Brain microvascular endothelial cell (primary cell): Measurements from ENCODE around the gene STYXL2.

ENCODE experiments used
- DNase-seq: peaks from one replicate; pipeline ENCODE4 v3.0.0-alpha.2; 2020
- H3K27ac ChIP-seq: fragments of 250-450 bp; sonication (Bioruptor Pico); 2 replicates; pipeline ENCODE4 v1.5.1; 2020; ENCODE audit warnings: mild to moderate bottlenecking, moderate library complexity
- H3K27me3 ChIP-seq: fragments of 250-450 bp; sonication (Bioruptor Pico); replicated peaks from 2 replicates; pipeline ENCODE4 v1.5.1; 2020; ENCODE audit warnings: mild to moderate bottlenecking
- H3K36me3 ChIP-seq: fragments of 250-450 bp; sonication (Bioruptor Pico); replicated peaks from 2 replicates; pipeline ENCODE4 v1.5.1; 2020; ENCODE audit warnings: mild to moderate bottlenecking
- H3K4me3 ChIP-seq: 2 replicates; pipeline ENCODE4 v1.5.1; 2011; ENCODE audit warnings: low read depth, mild to moderate bottlenecking, control low read depth, low read length, moderate library complexity
- CTCF ChIP-seq: IDR thresholded peaks from 2 replicates; pipeline ENCODE4 v1.5.1; 2011; ENCODE audit warnings: low read depth, mild to moderate bottlenecking, moderate library complexity, low read length, control low read depth, inconsistent platforms; ENCODE audit errors: missing control alignments
- in situ Hi-C: cut with HindIII; loops from 2 replicates; pipeline ENCODE4 v1.10.0; 2017; ENCODE audit warnings: low sequenced_read_pairs, low pct_ligation_motif_present

The STYXL2 gene

DNA sequence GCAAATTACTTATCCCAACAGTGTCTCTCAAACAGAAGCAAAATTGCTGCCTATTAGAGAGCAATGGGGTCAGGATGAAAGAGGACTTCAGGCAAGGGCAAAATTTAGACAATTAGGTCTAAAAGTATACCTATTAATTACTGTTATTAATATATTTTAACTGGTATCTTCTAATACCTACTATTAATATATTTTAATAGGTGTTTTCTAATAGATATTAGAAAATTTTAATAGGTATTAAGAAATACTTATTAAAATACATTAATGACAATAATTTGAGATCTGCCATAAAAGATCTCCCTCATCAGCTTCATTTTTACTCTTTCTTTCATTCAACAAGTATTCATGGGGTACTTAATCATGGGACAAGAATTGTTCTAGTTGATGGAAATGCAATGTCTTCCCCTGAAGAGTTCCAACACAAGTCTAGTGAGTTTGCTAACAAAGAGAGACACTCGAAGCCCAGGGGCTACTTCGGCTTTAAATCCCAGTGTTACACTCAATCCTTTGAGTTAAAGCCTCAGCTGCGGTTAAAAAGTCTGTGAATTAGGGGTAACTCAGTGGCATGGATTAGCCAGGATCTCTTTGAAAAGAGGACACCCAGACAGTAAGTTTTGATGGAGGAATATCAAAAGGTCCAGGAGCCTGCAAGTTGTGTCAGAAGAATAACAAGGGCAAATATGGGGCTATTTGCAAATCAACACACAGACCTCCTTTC, 44.1 kb downstream of the STYXL2 start:
- no peak for DNase-seq
- H3K36me3 ChIP-seq: no peaks in the 10 kb centered on the region
- H3K27ac ChIP-seq: no peak overlapping the region
- no peak overlapping the region for H3K4me3 ChIP-seq
- H3K27me3 ChIP-seq: no peaks in the 10 kb centered on the region
- TF ChIP-seq CTCF: no peak
- in situ Hi-C loops: no loop called here

- in situ Hi-C loops: no loop called here
- H3K36me3 ChIP-seq: no peaks in the 10 kb centered on the region
- H3K27me3 ChIP-seq: no peaks in the 10 kb centered on the region
- H3K27ac ChIP-seq: no peak overlapping the region
- TF ChIP-seq CTCF: no peak
- DNase-seq: no peak
- H3K4me3 ChIP-seq: no peak overlapping the region
Observed at GRCh38 chr1:167138703-167139102, 44.8 kb downstream of the STYXL2 start.

GRCh38 chr1:167141963-167142362, 48.1 kb downstream of the STYXL2 start:
- no peak for TF ChIP-seq CTCF

More at GRCh38 chr1:167141963-167142362, 48.1 kb downstream of the STYXL2 start:
- DNase-seq: no peak
- no peak overlapping the region for H3K4me3 ChIP-seq
- H3K27ac ChIP-seq: no peak overlapping the region
- in situ Hi-C loops: no loop called here
- H3K36me3 ChIP-seq: no peaks in the 10 kb centered on the region
- no peaks in the 10 kb centered on the region for H3K27me3 ChIP-seq
